ENCODE measurements around the gene GCNT4.
A peak's percentile ranks its signal among the peaks of the same experiment; 100 is the strongest.
"Not testable (repeated sequence)": the region's sequence is repeated elsewhere in the genome, so short reads cannot be mapped to it uniquely, and the experiment has no call there.

The GCNT4 gene, protein sequence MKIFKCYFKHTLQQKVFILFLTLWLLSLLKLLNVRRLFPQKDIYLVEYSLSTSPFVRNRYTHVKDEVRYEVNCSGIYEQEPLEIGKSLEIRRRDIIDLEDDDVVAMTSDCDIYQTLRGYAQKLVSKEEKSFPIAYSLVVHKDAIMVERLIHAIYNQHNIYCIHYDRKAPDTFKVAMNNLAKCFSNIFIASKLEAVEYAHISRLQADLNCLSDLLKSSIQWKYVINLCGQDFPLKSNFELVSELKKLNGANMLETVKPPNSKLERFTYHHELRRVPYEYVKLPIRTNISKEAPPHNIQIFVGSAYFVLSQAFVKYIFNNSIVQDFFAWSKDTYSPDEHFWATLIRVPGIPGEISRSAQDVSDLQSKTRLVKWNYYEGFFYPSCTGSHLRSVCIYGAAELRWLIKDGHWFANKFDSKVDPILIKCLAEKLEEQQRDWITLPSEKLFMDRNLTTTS

DNA sequence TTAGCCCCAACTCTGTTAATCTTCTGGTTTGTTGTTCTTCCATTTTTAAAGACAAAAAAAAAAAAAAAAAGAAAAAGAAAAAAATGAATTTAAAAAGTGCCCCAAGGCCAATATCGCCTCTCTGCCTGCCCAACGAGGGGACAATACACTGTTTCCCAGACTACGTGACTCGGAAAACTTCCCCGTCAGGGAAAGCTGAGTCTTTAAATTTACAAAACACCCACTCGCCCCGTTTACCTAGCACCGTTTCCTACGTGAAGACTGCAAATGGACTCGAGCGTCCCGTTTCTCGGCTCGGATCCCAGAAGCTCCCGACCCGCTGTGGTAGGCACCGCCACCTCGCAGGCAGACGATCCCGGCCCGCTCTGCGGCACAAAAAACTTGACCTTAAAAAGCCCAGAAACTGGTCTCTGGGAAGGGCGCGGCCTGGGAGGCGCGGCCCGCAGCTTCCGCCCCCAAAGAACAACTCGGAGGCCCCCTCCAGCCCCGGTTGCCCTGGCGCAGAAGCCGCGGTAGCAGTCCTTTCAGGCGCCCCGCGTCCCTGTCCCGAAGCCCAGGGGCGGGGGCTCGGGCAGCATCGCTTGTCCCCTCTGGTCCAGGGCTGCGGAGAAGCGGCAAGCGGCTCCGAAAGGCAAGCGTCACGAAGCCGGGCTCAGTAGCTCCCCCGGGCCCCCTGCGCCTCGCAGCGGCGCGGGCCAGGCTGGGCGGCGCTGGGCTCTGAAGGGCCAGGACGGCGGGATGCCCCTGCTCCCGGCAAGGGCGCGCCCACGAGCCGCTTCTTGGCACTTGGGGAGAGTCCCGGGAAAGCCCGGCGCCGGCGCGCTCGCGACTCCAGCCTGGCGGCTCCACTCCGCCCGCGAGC, at the start of gene GCNT4:
GCNT4 (minus strand) TSS at position 367 of the 862 bp plus-strand sequence. CDS start 22,521 bp downstream, outside the sequence.
- peak; percentile 44 for DNase-seq (ENCODE audit: low read depth)

DNA sequence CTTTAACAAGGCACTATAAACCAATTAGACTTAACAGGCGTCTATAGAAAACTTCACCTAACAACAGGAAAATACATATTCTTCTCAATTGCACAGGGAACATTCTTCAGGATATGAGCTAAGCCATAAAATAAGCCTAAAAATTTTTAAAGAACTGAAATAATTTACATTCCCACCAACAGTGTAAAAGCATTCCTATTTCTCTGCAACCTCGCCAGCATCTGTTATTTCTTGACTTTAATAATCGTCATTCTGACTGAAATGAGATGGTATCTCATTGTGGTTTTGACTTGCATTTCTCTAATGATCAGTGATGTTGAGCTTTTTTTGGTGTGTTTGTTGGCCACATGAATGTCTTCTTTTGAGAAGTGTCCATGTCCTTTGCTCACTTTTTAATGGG, 43.6 kb upstream of the GCNT4 start:
- peak; percentile 36 for DNase-seq (ENCODE audit: low read depth)

DNA sequence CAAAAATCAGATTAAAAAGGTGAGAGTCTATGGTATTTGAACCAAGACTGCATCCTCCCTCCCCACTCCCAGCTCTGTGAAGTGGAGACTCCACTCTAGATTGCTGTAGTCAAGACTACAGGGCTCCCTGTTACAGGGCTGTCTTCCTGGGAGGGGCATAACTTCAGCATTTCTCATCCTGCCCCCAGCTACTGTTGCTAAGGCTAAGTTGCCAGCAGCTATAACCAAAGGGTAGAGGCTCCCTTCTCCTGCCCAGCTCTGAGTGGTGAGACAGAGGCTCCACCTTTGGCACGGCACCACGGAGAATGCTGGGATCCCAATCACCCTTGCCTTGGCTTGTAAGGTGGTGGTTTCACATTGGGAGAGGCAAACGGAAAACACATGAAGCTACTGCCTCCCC, 39.2 kb upstream of the GCNT4 start:
- DNase-seq (ENCODE audit: low read depth) = peak; percentile 9

DNA sequence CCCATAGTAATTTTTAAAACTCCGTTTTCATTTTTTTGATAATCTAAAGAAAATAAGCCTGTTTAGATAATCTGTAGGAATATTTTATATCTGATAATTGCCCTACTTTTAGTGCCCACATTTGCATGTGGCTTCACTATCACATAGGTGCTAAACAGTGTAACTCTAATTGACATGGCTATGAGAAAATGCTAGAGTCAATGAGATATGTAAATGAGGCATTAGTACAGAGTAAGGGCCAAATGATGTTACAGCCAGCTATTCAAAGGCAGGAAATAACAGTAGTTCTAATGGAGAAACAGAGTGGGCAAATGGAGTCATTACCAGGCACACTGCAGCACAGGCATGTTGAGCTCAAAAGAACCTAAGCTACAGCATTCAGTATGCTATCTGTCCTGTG, 37.3 kb upstream of the GCNT4 start:
- no peak for DNase-seq (ENCODE audit: low read depth)

DNA sequence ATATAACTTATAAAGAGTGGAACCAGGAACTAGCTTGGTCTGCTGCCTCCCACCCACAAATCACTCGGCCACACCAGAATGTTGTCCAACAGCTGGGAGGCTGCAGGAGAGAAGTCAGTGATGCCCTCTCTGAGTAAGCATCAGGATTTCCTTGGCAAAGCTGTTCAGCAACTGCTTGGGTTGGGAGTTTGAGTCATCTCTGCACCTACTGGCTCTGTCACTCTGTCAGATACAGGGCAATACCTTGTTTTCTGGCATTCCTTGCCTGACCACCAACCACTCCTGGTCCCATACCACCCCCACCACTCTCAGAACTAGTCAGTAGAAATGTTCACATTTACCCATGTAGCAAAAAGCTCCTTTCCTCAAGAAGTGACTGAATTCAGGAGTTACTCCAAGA, 36.8 kb upstream of the GCNT4 start:
- no peak for DNase-seq (ENCODE audit: low read depth)

DNA sequence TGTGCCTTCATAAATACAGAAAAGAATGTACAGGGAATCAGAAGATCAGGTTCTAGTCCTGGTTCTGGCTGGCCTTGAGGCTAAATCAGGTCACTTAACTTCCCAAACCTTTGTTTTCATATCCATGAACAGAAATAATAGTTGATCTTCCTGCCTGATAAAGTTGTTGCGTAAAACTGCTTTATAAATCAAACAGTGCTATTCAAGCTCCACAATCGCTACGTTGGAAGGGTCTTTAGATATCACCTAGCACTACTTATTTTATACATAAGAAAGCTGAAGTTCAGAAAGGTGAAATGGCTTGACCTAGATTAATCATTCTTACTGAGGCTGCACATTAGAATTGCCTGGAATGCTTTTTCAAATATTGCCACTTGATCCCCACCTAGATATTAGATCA, 36.3 kb upstream of the GCNT4 start:
- DNase-seq (ENCODE audit: low read depth) = no peak

DNA sequence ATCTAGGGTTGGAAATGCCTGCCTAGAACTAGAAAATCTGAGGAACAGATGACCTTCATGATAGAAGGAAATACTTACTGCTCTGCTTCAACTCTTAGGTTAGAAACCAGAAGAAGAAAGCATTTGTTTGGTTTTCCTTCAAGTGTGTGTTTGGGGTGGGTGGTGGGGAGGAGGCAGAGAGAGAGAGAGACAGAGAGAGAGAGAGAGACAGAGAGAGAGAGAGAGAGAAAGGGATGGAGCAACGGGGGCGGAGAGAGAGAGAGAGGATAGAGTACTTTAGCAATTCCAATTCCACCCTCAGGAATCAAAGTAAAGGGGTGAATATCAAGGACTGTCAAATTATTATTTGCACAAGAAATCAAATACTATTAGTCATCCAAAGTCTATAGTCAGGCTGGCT, 29.2 kb upstream of the GCNT4 start:
- DNase-seq (ENCODE audit: low read depth) = no peak

DNA sequence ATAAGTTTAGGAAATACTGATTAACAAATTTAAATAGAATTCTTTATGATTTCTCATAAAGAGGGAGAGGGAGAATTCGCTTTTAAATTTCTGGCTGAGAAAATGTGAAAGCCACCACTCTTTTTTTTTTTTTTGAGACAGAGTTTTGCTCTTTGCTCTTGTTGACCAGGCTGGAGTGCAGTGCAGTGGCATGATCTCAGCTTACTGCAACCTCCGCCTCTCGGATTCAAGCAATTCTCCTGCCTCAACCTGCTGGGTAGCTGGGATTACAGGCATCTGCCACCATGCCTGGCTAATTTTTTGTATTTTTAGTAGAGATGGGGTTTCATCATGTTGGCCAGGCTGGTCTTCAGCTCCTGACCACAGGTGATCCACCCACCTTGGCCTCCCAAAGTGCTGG, 27.0 kb upstream of the GCNT4 start:
- not testable (repeated sequence) for DNase-seq (ENCODE audit: low read depth)

DNA sequence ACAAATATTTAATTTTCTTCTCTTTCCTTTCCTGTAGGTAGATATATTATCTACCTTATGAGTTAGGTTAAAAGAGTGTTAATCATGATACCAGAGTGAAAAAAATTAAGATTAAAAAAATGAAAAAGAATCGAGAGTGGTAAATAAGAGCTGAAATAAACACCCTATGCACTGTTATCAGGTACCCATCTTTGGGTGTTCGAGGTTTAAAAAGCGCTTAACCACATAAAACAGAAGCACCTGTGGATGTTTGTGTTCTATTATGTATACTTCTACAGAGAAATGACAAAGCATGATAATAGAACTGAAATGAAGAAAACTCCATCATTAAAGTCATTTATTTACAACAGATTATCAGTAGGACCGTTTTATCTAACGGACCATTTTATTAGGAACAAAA, 25.7 kb upstream of the GCNT4 start:
- DNase-seq (ENCODE audit: low read depth) = no peak

DNA sequence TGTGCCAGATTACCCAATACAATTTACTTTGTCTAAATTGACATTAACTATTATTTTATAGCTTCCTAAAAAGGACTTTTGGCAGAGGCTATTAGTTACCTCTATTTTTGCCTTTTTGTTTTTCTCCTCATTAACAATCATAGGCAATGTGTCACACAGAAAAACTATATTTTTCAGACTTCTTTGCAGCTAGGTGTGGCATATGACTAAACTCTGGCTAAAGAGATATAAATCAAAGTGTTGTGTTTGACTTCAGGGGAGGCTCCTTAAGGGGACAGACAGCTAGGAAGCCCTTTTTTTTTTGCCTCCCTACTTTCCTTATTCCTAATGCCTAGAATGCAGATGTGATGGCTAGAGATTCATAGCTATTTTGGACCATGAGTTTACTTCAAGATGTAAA, 19.7 kb upstream of the GCNT4 start:
- no peak for DNase-seq (ENCODE audit: low read depth)

DNA sequence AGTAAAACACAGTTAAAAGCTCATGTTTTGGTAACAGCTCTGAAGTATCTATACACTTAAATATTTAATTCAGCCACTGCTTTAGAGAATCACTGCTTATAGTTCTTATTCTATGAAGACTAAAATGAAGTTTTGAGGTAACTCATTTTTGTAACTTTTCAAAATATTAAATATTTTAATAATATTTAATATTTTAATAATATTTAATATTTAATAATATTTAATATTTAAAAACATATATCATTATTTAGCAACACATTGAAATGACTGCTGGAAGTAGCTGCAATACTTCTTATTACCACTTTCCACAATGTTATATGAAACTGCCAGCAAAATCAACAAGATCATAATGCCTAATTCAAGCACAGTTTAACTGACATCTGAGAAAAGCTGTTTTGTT, 18.7 kb upstream of the GCNT4 start:
- DNase-seq (ENCODE audit: low read depth) = no peak

DNA sequence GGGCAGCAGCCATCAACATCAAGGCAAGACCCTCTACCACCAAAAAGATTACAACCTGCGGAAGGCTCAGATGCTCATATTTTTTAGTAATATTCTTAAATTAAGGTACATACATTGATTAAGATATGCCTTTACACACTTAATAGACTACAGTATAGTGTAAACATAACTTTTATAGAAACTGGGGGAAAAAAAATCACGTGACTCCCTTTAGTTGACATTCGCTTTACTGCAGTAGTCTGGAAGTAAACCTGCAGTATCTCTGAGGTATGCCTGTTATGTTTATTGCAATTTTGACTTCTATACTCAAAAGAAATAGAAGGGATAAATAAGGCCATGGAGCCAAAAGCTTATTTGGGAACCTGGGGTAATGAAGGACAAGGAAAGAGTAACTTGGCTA, 15.1 kb upstream of the GCNT4 start:
- DNase-seq (ENCODE audit: low read depth) = no peak

DNA sequence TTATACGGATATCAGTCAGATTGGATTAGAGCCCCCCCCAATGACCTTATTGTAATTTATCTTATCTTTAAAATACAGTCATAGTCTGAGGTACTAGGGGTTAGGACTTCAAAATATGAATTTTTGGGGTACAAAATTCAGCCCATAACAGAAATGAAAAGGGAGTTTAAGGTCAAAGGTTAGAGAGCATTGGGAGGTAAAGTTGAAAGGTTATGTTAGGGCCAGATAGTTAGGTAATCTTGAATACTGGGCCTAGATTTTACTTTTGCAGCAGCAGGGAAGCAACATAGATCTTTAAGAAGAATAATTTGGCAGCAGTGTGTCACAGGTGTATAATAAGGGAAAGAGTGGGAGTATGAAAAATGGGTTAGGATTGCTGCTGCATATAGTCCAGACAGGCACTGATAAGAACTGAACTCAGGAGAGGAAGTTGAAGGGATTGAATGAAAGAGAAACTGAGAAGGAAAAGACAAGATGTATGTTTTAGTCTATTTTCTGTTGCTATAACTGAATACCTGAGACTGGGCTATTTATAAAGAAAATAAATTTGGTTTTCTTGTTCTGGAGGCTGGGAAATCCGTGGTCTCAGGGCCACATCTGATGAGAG, 10.7 kb upstream of the GCNT4 start:
- no peak for DNase-seq (ENCODE audit: low read depth)

DNA sequence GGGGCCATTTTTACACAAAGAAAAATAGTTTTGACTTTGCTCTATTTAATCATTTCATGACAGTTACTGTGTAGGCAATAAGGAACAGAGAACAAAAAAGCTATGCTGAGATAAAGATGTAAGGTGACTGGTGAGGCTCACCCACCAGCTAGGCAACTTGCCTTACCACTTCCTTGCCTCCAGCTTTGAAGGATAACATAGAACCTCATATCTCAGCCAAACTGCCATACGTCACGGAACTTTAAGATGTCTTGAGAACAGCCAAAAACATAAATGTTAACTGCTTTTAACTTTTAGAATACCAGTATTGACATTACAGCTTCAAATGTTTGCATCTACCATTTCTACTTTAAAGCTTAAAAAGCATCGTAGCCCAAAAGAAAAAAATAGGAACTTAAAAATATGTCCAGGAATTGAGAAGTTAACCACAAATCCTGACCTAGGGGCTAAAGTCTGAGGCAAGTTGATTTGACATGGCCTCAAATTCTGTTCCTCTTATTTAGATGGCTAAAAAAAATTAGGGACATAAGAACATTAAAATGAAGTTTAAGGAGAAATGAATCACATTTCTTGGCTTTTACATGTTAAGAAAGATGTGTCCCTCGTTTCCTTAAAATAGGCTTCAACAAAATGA, 7.7 kb upstream of the GCNT4 start:
- DNase-seq (ENCODE audit: low read depth) = no peak

DNA sequence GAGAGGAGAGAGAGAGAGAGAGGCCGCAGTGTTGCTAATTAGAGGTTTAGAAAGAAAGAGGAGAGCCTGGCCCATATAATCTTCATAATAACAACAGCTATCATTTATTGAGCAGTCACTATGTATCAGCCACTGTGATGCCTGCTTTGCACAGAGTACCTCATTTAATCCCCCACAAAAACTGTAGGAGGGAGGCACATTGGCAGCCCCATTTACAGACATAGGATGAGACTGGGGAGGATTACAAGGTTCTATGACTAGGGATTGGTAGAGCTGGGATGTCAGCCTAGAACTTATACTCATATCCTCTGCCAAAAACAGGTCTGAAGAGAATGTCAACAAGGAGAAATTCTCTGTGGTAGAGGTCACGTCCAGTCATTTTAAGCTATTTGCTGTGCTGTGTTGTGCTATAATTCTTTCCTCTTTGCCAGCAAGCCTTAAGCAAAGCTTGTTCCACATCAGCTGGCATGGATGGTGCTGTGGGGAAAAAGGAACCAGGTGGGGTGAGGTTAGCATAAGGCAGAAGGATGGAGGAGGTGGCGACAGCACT, 6.7 kb upstream of the GCNT4 start:
- no peak for DNase-seq (ENCODE audit: low read depth)

DNA sequence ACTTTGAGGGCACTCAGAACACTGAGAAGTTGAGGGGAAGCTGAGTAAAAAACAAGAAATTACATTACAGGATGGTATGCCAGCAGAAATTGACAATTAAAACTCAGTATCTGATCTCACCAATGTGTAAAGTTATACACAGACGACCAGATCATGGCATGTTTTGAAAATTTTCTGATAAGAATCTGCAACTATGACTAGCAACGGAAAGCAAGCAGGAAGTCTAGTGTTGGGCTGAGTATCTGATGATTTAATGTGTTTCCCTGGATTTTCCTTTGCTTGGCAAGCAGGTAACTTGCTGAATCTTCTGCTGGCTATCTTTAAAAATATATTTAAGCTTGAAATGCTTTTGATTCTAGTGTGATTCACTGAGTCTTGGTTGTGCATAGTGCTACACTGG, 5.2 kb upstream of the GCNT4 start:
- DNase-seq (ENCODE audit: low read depth) = no peak

DNA sequence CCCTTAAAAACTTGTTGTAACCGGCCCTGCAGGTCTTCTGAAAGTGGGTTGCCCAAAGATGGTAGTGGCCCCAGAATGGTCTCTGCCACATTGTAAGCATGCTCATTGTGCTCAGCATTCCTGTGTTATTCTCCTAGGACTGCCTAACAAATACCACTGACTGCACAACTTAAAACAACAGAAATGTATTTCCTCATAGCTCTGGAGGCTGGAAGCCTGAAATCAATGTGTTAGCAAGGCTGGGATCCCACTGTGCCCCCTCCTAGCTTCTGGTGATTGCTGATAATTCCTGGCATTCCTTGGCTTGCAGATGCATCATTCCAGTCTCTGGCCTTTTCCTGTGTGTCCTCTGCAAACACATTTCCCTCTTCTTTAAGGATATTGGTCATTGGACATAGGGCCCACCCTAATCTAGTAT, 3.4 kb upstream of the GCNT4 start:
- no peak for DNase-seq (ENCODE audit: low read depth)

DNA sequence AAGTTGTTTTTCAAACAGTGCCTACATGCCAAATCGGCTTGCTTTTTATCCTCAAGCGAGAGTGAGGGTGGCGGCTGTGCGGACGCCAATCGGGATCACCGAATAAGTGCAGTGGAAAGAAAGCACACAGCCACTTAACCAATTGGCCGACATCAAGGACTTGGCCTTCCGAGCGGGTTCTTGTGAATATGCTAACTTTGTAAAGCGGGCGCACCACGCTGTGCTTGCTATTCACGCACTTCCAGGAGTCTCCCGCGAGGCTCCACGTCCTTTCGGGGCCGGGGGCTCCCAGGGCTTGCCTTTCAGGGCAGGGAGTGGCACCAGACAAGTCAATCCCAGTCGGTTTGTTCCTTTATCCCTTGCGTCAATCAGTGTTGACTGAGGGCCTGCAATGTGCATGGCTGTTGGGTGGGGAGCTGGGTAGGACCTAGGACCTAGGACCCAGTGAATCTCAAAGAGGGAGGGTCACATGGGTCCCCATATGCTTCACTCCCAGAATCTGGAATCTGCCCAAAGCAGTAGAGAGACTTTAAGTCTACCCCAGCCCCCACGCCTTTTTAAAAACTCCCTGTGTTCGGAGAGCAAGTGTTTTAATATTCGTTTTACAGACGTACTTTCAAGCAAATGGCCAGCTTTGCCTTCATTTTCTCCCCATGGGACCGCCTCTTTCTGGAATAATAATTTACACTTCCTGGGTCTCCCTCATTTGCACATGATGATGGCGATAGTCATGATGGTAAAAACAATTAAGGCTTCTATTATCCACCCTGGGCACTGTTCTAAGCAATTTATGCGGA, 2.0 kb upstream of the GCNT4 start:
- peak; percentile 65 for DNase-seq (ENCODE audit: low read depth)

DNA sequence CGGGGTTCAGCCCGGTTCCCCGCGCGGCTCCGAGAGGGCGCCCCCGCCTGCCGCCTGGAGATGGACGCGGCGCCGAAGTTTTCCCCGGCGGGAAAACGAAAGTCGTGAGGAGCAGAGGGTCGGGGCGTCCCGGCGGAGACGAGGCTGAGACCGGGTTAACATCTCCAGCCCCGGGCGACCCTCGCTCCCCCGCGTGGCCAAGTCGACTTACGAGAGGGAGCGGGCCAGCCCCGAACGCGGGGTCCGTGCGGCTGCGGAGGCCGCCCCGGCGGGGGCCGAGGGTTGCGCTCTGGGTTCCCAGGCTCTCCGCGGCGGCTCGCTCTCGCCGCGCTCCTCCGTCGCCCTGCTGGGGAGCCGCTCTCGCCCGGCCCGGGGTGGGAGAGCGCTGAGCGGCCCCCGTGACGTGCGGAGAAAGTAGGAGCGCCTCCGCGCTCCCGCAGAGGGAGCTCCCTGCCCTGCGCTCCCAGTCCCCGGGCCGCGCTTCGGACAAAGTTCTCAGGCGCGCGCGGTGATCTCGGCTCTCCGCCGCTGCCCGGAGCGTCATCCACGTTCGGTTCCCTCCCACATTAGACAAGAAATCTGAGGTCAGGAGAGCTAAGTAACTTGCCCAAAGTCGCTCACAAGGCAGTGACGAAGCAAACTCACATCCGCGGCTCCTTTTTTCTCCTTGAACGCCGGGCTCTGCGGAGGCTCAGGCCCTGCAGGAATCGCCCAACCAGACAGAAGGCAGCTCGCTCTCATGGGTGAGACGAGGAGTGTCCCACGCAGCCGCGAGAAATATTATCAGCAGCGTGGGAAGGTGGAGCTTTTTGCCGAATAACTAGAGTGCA, 1.2 kb upstream of the GCNT4 start:
- peak; percentile 80 for DNase-seq (ENCODE audit: low read depth)

DNA sequence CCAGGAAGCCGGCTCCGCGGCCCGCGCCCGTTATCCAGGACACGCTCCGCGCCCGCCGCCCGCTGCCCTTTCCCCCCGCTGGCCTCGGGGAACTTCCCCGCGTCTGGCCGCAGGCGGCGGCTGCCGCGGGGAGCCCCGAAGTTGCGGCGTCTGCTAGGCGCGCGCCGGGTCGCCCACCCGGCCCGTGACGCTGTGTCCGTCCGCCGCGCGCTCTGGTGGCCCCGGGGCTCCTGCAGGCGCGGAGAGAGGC, 621 bp upstream of the GCNT4 start:
- DNase-seq (ENCODE audit: low read depth) = no peak

Data from iris pigment epithelial cell (primary cell).